Hair follicle dermal papilla cell (primary cell): ENCODE data around the gene DEPP1. TPM values are rescaled to one million over a fixed set of nuclear protein-coding genes. Genes with fewer than 3 reads are reported as not detected.

ENCODE experiments used
- total RNA-seq: library from RNA; depleted of rRNA; stranded (reverse); fragments of >200 nt; gene quantifications from 2 replicates; pipeline ENCODE4 v1.2.3, GENCODE V29; 2012

The DEPP1 gene
- 24.9 and 35.7 TPM in 2 replicates for total RNA-seq

GRCh38 chr10:44978570-44979280 is at the start of gene DEPP1:
DEPP1 (minus strand) TSS chr10:44978809; CDS start chr10:44978030, 779 bp downstream.

GRCh38 chr10:45000752-45001380 is 22.3 kb upstream of the DEPP1 start, which contains the start of gene ZNF22:
ZNF22 (plus strand) TSS chr10:45000923; CDS start chr10:45003369, 2,446 bp downstream.

GRCh38 chr10:44959247-44960087 is 19.1 kb downstream of the DEPP1 start, which contains the start of gene RASSF4:
RASSF4 (plus strand) TSS chr10:44959802; CDS start chr10:44970203, 10,401 bp downstream.

Other genes starting within 250 kb of the DEPP1 start
- not detected in 2 replicates for gene TMEM72, start 67.5 kb downstream of the DEPP1 start, total RNA-seq
- gene RASSF4, start 19.0 kb downstream of the DEPP1 start, total RNA-seq, result 6.4 and 7.8 TPM in 2 replicates
- 20.6 and 26.8 TPM in 2 replicates for gene ZNF22, start 22.1 kb upstream of the DEPP1 start, total RNA-seq